HT-29 (cell line): ENCODE results near the gene CAPN9. TPM values are rescaled to one million over a fixed set of nuclear protein-coding genes. Genes with fewer than 3 reads are reported as not detected.
"Not testable (repeated sequence)": the region's sequence is repeated elsewhere in the genome, so short reads cannot be mapped to it uniquely, and the experiment has no call there.

Source experiments
- DNase-seq: peaks from one replicate; pipeline ENCODE4 v3.0.0-alpha.2; 2015; ENCODE audit warnings: low spot score
- total RNA-seq: library from RNA; depleted of rRNA; stranded (reverse); fragments of >200 nt; shearing (Covaris generic); gene quantifications from 2 replicates; pipeline ENCODE4 v1.2.3, GENCODE V29; 2014; rRNA removed

Gene CAPN9
- 1.2 and 1.8 TPM in 2 replicates for total RNA-seq

- peak; percentile 17 for DNase-seq
These were observed at the start of gene CAPN9 for GRCh38 chr1:230747127-230747730. Gene CAPN9, plus strand, starts transcription at chr1:230747388. Its CDS starts 109 bp downstream, at chr1:230747497.

GRCh38 chr1:230698130-230698529, 49.1 kb upstream of the CAPN9 start:
- DNase-seq = no peak

- DNase-seq = not testable (repeated sequence)
These were observed 48.2 kb upstream of the CAPN9 start for GRCh38 chr1:230698964-230699363.

GRCh38 chr1:230699716-230700115, 47.5 kb upstream of the CAPN9 start:
- no peak for DNase-seq

- no peak for DNase-seq
These were observed 47.1 kb upstream of the CAPN9 start for GRCh38 chr1:230700132-230700531.

- DNase-seq = no peak
These were observed 45.8 kb upstream of the CAPN9 start for GRCh38 chr1:230701434-230701833.

GRCh38 chr1:230701895-230702768, 45.1 kb upstream of the CAPN9 start:
- no peak for DNase-seq

GRCh38 chr1:230702934-230703678, 44.1 kb upstream of the CAPN9 start:
- DNase-seq = peak; percentile 79

- no peak for DNase-seq
These were observed 43.4 kb upstream of the CAPN9 start for GRCh38 chr1:230703679-230704385.

GRCh38 chr1:230704830-230705229, 42.4 kb upstream of the CAPN9 start:
- no peak for DNase-seq

GRCh38 chr1:230705289-230706019, 41.7 kb upstream of the CAPN9 start:
- no peak for DNase-seq

GRCh38 chr1:230706020-230706699, 41.0 kb upstream of the CAPN9 start:
- DNase-seq = no peak

GRCh38 chr1:230706887-230707731, 40.1 kb upstream of the CAPN9 start:
- no peak for DNase-seq

- no peak for DNase-seq
These were observed 39.2 kb upstream of the CAPN9 start for GRCh38 chr1:230707732-230708630.

- DNase-seq = peak; percentile 59
These were observed 38.3 kb upstream of the CAPN9 start for GRCh38 chr1:230708631-230709580.

GRCh38 chr1:230709619-230710542, 37.3 kb upstream of the CAPN9 start:
- DNase-seq = no peak
